Stimulated activated effector memory CD8-positive, alpha-beta T cell treated with anti-CD3 and anti-CD28 coated beads, Interleukin-12 subunit alpha, Interleukin-12 subunit beta, amount 100 ng/mL, for 72 hours (primary cell): Measurements from ENCODE around the gene KRTAP5-4.
A peak's percentile ranks its signal among the peaks of the same experiment; 100 is the strongest.
"Not testable (repeated sequence)": the region's sequence is repeated elsewhere in the genome, so short reads cannot be mapped to it uniquely, and the experiment has no call there.

Source experiments
- ATAC-seq: fragments of 150-1000 bp; cut with Tn5 transposase; 2 replicates; pipeline ENCODE4 v1.10.0; 2021
- DNase-seq, 2 donors: peaks; one replicate each; pipeline ENCODE4 v3.0.0; 2021 to 2022; ENCODE audit warnings: low spot score in 2 of 2
- H3K27ac Mint-ChIP-seq: one replicate; pipeline ENCODE4 v1.8.0; 2022; ENCODE audit warnings: mild to moderate bottlenecking, mixed read lengths
- H3K36me3 Mint-ChIP-seq: one replicate; pipeline ENCODE4 v1.8.0; 2022; ENCODE audit warnings: mild to moderate bottlenecking, mixed read lengths
- H3K4me1 Mint-ChIP-seq: one replicate; pipeline ENCODE4 v1.8.0; 2022; ENCODE audit warnings: mixed read lengths
- H3K4me3 Mint-ChIP-seq: one replicate; pipeline ENCODE4 v1.8.0; 2022; ENCODE audit warnings: mild to moderate bottlenecking, mixed read lengths
- H3K9me3 Mint-ChIP-seq: one replicate; pipeline ENCODE4 v1.8.0; 2022; ENCODE audit warnings: mixed read lengths

The KRTAP5-4 gene

DNA sequence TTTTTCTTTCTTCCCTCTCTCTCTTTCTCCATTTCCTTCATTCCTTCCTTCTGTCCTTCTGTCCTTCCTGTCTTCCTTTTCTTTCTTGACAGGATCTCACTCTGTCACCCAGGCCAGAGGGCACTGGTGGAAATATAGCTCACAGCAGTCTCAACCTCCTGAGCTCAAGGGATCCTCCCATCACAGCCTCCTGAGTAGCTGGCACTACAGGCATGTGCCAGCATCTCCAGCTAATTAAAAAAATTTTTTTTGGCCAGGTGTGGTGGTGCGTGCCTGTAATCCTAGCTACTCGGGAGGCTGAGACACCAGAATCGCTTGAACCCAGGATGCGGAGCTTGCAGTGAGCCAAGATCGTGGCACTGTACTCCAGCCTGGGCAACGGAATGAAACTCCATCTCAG is 45.1 kb downstream of the KRTAP5-4 start:
- no peak overlapping the region for H3K27ac Mint-ChIP-seq
- no peaks in the 10 kb centered on the region for H3K36me3 Mint-ChIP-seq
- DNase-seq (no peak), ATAC-seq (no peak)
- H3K4me1 Mint-ChIP-seq: peaks cover 7% of the 10 kb centered on the region
- no peak overlapping the region for H3K4me3 Mint-ChIP-seq
- no peaks in the 10 kb centered on the region for H3K9me3 Mint-ChIP-seq

DNA sequence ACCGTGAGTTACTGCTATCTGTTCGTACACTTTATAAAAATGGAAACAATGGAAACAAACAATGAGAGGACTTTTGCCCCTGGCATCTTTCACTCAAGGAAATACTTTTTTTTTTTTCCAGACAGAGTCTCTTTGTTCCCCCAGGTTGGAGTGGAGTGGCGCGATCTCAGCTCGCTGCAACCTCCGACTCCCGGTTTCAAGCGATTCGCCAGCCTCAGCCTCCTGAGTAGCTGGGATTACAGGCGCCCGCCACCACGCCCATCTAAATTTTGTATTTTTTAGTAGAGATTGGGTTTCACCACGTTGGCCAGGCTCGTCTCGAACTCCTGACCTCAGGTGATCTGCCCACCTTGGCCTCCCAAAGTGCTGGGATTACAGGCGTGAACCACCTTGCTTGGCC is 46.2 kb downstream of the KRTAP5-4 start:
- not testable (repeated sequence) for H3K36me3 Mint-ChIP-seq, H3K27ac Mint-ChIP-seq, H3K4me1 Mint-ChIP-seq, ATAC-seq, DNase-seq, H3K9me3 Mint-ChIP-seq
- H3K4me3 Mint-ChIP-seq: peak overlapping the region; percentile 29

DNA sequence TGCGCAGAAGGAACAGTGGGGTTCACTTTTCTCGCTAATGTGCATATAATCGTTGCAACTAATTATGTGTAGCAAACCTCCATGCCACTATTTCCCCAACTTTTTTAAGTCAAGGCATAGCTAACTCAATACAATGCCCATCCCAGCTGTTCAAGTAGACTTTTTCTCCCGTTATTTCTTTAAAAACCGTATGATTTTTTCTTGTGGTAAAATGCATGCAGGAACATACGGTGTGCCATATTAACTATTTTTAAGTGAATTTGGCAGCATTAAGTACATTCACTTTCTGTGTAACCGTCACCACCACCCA is 47.0 kb downstream of the KRTAP5-4 start:
- DNase-seq: no peak
- no peak overlapping the region for H3K27ac Mint-ChIP-seq
- no peaks in the 10 kb centered on the region for H3K36me3 Mint-ChIP-seq
- peaks cover 10% of the 10 kb centered on the region for H3K4me1 Mint-ChIP-seq
- no peaks in the 10 kb centered on the region for H3K9me3 Mint-ChIP-seq
- ATAC-seq: no peak
- H3K4me3 Mint-ChIP-seq: peak overlapping the region; percentile 29

DNA sequence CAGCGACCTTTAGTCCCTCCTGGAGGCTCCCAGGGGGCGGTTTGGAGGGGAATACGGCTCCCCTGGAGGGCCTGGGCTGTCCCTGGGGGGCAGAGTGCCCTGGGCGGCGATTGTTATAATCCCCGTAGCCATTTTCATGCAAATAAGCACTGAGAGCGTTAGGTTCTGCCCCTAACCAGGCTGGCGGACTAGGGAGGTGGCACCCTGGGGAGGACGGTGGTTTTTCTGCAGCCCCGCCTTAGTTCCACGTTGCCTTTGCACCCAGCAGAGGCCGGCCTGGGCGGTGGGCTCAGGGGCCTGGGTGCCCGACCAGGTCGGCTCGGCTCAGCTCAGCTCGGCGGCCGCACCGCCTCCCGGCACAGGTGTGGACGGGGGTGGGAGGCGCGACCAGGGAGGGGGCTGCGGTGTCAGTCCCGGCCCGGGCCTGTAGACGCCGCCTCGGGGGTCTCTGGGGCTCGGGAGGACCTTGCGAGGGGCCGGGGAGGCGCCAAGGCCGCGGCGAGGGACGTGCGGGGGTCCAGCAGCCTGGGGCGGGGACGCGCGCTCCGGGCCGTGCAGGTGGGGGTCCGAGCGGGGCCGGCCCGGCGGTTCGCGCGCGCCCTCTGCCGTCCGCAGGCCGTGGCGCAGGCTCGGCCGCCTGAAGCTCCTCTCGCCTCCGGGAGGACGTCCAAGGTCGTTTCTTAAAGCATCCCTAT is 47.6 kb downstream of the KRTAP5-4 start:
- Mint-ChIP-seq H3K9me3 (no peaks in the 10 kb centered on the region), H3K36me3 (peaks cover 4% of the 10 kb centered on the region), H3K4me1 (peaks cover 15% of the 10 kb centered on the region), H3K4me3 (peak overlapping the region; percentile 74), H3K27ac (no peak overlapping the region)
- peak; percentile 65 for ATAC-seq
- DNase-seq: peak; percentile 74 to 81

DNA sequence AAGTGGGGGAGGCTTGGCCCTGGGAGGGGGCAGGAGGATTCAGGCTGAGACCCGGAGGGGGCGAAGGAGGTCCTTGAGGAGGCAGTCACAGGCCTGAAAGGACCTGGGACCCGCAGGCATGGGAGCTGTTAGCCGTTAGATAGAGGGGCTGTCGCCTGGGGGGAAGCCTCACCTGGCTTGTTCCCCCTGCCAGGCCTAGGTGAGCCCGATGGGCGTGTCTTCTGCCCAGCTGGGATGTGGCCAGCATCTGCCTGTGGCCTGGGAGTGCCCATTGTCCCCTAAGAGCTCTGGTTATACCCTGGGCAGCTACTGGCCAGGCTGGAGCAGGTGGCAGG is 48.1 kb downstream of the KRTAP5-4 start:
- ATAC-seq (no peak), DNase-seq (peak in 1 of 2 donors; percentile 68)
- Mint-ChIP-seq H3K4me3 (peak overlapping the region; percentile 74), H3K9me3 (no peaks in the 10 kb centered on the region), H3K27ac (peak overlapping the region; percentile 77), H3K4me1 (peaks cover 20% of the 10 kb centered on the region), H3K36me3 (peaks cover 5% of the 10 kb centered on the region)

DNA sequence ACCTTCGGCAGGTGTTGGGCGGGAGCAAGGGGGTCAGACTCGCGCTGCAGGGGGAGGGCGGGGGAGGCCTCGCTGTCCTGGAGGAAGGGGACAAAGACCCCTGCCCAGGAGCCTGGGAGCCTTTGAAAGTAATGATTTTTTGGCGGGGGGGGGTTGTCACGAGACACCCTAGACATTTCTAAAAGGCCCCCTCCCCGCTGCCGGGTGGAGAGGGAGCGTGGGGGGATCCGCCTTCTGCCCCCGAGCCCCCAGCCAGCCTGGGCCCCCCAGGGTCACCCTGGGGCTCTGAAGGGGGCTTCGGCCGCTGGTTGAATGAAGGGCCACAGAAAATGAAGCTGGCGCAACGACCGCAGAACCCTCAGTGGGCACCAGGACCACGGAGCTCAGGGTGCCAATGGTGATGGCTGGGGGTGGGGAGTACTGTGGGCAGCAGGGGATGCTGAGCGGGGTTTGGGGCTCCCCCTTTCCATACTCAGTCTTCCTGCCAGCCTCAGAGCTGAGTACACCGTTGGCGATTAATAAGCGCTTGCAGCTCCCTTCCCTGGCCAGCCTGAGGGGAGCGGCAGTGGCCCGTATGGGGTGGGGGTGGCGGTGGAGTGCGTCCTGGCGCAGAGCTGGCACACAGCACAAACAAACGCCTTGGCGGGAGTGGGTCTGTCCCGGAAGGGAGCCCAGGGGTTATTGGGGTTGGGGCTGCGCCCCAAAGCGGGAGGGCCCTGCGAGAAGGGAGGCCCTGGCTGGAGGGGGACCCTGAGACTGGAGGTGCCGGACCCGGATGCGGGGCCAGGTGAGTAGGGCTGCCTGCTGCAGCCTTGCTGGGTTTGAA is 48.6 kb downstream of the KRTAP5-4 start:
- peaks cover 26% of the 10 kb centered on the region for H3K4me1 Mint-ChIP-seq
- H3K4me3 Mint-ChIP-seq: peak overlapping the region; percentile 74
- peak overlapping the region; percentile 77 for H3K27ac Mint-ChIP-seq
- no peaks in the 10 kb centered on the region for H3K9me3 Mint-ChIP-seq
- DNase-seq (peak in 1 of 2 donors; percentile 68), ATAC-seq (peak; percentile 1)
- H3K36me3 Mint-ChIP-seq: peaks cover 5% of the 10 kb centered on the region

DNA sequence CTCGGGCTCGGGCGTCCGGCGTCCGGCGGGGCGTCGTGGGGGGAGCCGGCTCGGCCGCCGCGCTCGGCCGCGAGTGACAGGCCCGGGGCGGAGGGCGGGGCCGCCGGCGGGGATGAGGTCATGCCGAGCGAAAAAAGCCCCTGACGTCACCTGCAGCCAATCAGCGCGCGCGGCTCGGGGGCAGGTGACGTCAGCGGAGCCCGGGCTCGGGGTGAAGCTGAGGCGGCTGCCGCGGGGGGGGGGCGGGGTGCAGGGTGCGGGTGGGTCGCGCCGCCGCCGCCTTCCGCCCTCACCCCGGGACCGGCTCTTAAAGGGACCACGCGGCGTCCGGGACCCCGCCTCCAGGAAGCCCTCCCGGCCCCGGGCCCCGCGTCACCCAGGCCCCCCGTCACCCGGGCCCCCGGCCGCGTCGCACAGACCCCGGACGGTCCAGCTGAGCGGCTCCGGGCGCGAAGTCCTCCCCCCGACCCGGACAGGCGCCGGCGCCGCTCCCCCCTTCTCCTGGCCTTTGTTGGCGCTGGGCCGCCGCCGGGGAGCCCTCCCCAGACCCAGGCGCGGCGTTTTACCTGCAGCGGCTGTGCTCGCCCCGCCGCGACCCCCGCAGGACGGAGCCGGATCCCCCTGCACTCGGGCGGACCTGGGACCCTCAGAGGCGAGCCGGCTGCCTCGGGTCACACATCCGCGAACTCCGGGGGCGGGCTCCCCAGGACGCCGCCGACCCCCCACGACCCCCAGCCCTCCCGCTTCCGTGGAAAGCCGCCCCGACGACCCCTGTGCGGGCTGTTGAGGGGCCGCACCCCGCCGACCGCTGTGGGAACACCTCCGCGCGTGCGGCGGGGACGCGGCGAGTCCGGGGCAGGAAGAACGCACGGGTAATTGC is 49.5 kb downstream of the KRTAP5-4 start, which contains the start of gene DUSP8:
Gene DUSP8, minus strand, starts transcription at position 75 of the 880 bp plus-strand sequence. CDS start 6,445 bp downstream, outside the sequence.
- H3K4me3 Mint-ChIP-seq: peak within 1 kb of the TSS; percentile 74
- peaks cover 5% of the 10 kb centered on the region for H3K36me3 Mint-ChIP-seq
- no peaks in the 10 kb centered on the region for H3K9me3 Mint-ChIP-seq
- peak within 1 kb of the TSS; percentile 37 for H3K27ac Mint-ChIP-seq
- peaks cover 26% of the 10 kb centered on the region for H3K4me1 Mint-ChIP-seq
- DNase-seq (peak; percentile 92 to 93), ATAC-seq (peak; percentile 77)

DNA sequence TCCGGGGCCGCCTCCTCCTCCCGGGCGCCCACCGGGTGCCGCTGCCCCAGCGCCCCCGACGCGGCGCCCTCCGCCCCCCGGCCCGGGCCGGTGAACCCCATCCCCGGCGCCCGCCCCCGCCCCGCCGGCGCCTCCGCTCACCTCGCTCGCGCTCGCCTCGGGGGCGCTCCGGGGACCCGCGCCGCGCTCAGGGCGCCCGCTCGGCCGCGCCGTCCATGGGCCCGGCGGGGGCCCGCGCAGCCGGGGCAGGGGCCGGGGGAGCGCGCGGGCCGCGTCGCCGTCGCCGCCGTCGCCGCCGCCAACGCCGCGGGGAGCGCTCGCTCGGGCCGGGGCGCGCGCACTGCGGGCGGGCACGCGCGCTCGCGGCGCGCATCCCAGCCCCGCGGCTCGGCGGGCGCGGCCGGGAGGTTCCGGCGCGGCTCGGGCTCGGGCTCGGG is 50.2 kb downstream of the KRTAP5-4 start:
- no peak overlapping the region for H3K4me3 Mint-ChIP-seq
- peaks cover 26% of the 10 kb centered on the region for H3K4me1 Mint-ChIP-seq
- DNase-seq (no peak), ATAC-seq (peak; percentile 11)
- H3K27ac Mint-ChIP-seq: no peak overlapping the region
- H3K36me3 Mint-ChIP-seq: peaks cover 5% of the 10 kb centered on the region
- no peaks in the 10 kb centered on the region for H3K9me3 Mint-ChIP-seq
